ENCODE data around the gene BDKRB1.

DNA sequence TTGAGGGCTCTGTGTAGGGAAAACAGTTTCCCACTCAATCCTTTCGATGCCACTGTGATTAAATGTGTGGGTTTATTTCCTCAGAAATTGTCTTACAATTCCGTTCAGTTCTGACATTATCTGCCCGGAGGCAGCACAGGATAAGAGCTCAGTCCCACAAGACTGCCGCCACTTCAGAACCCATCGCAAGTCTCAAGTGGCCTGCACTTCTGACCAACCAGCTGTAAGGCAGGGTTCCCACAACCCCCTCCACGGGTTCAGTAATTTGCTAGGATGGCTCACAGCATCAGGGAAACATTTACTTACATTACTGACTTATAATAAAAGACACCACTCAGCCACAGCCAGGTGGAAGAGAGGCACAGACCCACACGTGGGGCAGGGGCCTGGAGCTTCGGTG lies 34.2 kb upstream of the BDKRB1 start:
- TF ChIP-seq, protein P1, sequence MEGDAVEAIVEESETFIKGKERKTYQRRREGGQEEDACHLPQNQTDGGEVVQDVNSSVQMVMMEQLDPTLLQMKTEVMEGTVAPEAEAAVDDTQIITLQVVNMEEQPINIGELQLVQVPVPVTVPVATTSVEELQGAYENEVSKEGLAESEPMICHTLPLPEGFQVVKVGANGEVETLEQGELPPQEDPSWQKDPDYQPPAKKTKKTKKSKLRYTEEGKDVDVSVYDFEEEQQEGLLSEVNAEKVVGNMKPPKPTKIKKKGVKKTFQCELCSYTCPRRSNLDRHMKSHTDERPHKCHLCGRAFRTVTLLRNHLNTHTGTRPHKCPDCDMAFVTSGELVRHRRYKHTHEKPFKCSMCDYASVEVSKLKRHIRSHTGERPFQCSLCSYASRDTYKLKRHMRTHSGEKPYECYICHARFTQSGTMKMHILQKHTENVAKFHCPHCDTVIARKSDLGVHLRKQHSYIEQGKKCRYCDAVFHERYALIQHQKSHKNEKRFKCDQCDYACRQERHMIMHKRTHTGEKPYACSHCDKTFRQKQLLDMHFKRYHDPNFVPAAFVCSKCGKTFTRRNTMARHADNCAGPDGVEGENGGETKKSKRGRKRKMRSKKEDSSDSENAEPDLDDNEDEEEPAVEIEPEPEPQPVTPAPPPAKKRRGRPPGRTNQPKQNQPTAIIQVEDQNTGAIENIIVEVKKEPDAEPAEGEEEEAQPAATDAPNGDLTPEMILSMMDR (IDR thresholded peaks at IDR 0.05) = no peak
- TF ChIP-seq POLR2A (IDR thresholded peaks at IDR 0.05) = no peak

All from thyroid gland (tissue), 4 donors.